ENCODE measurements around the gene TMEM123.

GRCh38 chr11:102378818-102379217 lies 73.7 kb downstream of the TMEM123 start:
- TF ChIP-seq CREB5 (CRISPR knock-in tag; IDR thresholded peaks at IDR 0.05; ENCODE audit: low read depth) (no peak), ARNTL (CRISPR knock-in tag; IDR thresholded peaks at IDR 0.05; ENCODE audit: borderline replicate concordance, low read depth) (no peak), RARB (CRISPR knock-in tag; IDR thresholded peaks at IDR 0.05) (no peak)
